NCI-H2196 treated with DMSO at 0.1 percent for 48 hours (cell line): Measurements from ENCODE around the gene CACNG6.
A peak's percentile ranks its signal among the peaks of the same experiment; 100 is the strongest.
"Not testable (repeated sequence)": the region's sequence is repeated elsewhere in the genome, so short reads cannot be mapped to it uniquely, and the experiment has no call there.

ENCODE experiments used
- DNase-seq: peaks from one replicate; lab custom pipeline; 2025; ENCODE audit not compliant: unreplicated experiment; lab: John Stamatoyannopoulos, UW

Gene CACNG6, protein sequence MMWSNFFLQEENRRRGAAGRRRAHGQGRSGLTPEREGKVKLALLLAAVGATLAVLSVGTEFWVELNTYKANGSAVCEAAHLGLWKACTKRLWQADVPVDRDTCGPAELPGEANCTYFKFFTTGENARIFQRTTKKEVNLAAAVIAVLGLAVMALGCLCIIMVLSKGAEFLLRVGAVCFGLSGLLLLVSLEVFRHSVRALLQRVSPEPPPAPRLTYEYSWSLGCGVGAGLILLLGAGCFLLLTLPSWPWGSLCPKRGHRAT

DNA sequence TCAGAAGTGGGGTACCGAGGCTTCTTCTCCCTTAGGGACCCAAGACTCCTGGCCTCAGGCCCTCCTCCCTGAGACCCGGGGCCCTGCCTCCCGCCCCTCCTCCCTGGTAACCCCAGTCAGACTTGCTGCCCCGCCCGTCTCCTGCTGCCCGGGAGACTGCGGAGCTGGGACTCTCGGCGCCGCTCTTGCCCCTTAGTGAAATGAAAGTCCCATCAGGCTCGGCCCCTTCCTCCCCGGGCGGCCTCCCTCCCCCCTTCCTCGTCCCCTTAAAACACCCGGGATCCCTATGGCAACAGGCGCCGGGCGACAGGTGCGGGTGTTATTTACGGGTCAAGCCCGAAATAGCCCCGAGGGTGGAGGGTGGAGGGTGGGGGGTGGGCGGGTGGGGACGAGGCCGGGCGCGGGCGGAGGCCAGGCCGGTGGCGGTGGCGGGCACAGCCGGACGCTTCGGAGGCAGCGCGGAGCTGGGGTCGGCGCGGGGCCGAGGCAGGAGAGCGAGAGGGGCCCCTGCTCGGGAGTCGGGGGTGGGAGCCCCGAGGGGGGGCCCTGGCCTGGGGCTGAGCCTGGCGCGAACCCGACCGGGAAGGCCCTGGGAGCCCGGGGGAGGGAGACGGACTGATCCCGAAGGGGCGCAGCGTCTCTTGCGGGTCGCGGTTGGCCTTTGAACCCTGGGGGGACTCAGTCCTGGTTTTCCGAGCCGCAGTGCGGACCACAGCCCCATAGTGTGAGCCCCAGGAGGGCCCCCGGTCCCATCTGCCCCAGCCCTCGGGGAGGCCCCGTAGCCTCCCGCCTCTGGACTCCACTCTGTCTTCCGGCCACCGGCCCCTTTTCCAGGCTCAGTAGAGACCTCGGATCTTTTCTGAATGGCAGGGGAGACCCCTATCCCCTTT lies at the start of gene CACNG6:
CACNG6 (plus strand) TSS at position 414 of the 890 bp plus-strand sequence. CDS start 1,241 bp downstream, outside the sequence.
- DNase-seq: peak; percentile 53

DNA sequence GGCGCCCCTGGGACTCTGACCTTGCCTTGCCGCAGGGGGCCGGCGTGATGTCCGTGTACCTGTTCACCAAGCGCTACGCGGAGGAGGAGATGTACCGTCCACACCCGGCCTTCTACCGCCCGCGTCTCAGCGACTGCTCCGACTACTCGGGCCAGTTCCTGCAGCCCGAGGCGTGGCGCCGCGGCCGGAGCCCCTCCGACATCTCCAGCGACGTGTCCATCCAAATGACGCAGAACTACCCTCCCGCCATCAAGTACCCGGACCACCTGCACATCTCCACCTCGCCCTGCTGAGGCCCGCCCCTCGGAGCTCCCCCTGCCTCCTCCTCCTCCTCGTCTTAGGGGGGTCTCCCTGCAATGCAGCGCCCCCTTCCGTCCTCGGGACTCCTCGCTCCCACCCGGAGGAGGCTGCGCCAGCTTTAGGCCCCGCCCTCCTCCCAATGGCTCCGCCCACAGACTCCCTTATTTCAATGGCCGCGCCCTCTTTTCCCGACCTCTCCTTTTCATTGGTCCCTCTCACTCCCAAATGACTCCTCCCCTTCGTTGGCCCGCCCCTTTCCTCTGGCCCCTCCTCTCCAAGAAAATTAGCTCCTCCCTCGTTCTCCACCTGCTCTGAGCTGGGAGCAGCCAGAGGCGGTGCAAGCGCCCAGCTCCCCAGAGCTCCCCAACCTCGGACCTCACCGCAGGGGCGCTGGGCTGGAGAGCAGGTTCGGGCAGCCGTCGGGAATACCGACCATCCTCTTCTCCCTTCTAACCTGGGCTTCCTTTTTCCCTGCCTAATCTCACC lies 49.2 kb upstream of the CACNG6 start:
- DNase-seq: no peak

DNA sequence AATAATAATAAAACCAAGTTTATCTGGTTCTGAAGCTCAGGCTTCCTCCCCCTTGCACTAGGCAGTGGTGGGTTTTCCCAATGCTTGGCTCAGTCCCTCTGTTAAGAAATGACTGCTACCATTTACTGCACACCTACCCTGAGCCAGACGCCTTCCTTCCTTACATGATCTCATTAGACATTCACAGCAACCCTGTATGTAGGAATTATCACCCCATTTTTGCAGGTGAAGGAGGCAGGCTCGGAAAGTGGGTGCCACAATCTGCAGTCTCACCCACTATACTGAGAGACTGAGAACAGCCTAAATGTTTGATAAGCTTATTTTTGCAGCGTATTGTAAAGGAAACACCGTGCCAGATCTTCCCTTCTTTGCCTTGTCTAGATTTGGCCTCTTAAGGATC lies 47.0 kb upstream of the CACNG6 start:
- no peak for DNase-seq

DNA sequence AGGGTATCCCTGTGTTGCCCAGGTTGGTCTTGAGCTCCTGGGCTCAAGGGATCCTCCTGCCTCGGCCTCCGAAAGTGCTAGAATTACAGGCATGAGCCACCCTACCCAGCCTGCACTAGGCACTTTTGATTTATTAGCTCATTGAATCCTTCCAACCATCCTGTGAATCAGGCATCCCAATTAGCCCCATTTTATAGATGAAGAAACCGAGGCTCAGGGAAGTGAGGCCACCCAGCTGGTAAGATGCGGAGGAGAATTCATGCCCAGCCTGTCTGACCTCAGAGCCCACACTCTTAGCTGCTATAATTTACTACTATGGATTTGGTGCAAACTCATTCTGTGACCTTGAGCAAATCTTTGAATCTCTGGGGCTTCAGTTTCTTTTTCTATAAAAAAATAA lies 46.5 kb upstream of the CACNG6 start:
- no peak for DNase-seq

DNA sequence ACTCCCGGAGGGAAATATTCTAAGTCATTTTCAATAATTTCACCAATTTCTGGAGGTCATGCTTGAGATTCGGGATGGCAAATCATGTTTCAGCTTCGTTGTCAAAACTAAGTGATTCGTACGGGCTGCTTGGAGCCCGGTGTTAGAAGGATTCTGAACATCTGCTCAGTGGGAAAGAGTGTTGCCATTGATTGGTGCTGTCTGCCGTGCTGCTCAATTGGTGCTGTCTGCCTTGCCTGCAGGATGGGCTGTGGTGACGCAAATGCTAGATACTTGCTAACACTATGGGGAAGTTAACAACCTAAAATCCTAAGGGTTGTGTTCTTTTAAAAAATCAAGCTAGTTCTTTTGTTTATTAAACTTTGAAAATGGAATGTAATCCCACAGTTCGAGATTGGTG lies 46.0 kb upstream of the CACNG6 start:
- no peak for DNase-seq

DNA sequence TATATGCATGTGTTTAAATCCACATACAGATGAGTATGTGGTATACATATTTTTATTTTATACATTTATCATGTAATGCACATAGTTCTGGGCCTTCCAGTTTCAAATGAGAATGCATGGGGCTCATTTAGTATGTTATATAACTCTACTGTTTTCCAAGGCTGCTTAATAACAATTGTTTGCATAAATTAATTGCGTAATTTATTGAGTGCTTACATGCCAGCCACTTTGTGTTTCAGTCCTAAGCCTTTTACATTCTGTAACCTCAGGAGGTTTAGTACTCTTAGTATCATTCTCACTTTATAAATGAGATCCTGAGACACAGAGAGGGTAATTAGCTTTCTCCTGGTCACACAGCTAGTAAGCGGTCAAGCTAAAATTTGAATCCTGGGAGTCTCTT lies 45.4 kb upstream of the CACNG6 start:
- DNase-seq: no peak

DNA sequence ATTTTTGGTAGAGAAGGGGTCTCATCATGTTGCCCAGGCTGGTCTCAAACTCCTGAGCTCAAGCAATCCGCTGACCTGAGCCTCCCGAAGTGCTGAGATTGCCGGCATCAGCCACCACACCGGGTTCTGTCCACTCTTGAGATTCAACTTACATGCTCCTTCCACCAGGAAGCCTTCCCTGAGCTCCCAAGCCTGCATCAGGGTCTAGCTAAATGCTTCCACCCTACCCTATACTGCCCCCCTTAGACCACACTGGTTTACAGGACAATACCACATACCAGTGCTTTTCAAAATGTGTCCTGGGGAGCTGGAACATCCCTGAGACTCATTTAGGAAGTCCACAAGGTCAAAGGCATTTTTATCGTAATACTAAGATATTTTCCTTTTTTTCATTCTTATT lies 43.8 kb upstream of the CACNG6 start:
- DNase-seq: no peak

DNA sequence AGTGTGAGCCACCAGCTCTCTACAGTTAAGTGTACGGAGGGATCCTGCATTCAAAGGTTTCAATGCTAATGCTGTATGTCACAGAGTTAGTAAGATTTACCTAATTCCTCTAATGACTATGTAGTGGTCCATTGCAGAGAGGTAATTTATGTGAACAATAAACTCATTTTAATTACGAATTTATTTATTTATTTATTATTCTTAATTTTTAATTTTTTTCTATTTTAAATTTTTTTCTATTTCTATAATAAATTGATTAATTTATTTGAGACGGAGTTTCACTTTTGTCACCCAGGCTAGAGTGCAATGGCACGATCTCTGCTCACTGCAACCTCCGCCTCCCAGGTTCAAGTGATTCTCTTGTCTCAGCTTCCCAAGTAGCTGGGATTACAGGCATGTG lies 42.8 kb upstream of the CACNG6 start:
- not testable (repeated sequence) for DNase-seq

DNA sequence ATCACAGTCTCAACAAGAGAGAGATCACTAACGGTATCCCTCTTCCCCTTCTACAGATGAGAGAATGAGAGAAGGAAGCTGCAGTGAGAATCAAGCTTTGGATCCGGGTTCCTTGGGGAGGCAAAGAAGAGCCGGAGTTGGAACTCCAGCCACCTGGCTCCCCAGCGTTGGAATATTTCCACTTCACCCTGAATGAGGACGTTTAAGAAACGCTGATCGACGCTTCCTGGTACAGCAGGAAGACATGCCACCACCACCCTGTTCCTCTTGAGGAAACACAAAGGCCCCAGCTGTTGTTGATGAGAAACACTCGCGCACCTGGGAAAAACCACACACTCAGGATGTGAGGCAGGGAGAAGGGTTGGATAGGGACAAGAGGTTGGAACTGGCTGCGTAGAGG lies 40.0 kb upstream of the CACNG6 start:
- no peak for DNase-seq

DNA sequence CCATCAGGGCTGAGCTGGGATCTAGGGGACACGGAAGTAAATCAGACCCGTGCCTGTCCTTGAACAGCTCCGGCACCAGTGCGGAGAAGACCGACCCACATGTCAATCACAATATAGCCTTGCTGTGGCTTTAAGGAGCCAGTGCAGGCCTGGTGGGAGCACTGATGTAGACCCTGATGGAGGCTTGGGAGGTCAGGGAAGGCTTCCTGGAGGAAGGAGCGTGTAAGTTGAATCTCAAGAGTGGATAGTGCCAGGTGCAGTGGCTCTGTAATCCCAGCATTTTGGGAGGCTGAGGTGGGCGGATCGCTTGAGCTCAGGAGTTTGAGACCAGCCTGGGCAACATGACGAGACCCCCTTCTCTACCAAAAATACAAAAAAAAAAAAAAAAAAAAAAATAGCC lies 39.5 kb upstream of the CACNG6 start:
- no peak for DNase-seq

DNA sequence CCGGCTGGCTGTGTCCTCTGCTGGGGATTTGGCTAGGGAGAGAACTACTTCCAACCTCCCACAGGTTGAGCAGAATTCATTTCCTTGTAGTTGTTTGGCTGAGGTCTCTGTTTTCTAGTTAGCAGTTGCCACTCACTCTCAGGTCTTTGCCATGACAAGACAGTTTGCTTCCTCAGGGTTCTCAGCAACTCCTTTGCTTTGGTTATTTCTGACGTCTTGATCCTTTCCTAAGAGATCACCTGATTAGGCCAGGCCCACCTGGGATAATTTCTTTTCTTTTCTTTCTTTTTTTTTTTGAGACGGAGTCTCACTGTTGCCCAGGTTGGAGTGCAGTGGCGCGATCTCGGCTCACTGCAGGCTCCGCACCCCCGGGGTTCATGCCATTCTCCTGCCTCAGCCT lies 38.1 kb upstream of the CACNG6 start:
- no peak for DNase-seq

DNA sequence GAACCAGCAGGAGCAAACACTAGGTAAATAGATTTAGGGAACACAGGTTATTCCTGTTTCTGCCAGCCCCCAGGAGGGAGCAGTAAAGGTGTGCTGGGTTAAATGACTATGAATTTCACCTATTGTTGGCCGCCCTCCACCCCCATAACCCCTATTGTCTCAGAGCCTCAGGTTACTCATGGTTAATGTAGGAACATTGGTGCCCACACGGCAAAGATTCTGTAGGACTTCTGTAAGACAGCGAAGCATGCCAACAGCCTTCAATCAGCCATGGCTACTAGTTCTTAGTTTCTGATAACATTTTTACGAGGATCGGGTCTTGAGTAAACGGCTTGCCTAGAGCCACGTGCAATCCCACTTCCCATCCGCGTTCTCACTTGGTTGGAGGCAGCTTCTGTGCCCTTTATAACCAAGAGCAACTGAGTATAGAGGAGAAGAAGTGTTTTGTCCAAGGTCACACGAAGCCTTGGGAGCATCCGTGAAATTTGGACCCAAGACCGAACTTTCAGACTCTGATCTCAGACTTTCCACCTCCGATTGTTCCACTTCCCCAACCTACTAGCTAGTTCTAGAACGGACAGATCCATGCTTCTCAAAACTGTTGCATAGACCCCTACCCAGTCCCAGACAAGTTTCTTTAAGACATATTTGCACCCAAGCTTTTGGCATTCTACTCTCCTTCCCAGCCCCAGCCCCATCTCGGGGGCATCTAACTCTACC lies 33.8 kb upstream of the CACNG6 start:
- no peak for DNase-seq

DNA sequence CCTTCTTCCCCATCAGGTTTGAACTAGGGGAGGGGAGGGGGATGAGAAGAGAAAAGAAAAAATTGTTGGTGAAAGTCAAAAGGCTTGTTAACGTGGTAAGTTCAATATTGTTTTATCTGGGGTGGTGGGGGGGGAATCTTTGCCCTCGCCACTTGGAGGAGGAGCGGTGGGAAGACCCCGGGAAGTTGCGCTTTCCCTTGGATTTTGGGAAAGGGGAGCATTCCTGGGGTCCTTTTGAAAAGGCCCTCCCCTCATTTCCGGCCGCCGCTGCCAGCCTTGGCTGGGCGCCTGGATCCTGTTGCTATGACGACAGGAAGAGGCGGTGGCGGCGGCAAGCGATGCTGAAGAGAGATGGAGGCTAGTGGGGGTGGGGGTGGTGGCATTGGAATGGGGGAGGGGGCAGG lies 33.3 kb upstream of the CACNG6 start:
- no peak for DNase-seq

DNA sequence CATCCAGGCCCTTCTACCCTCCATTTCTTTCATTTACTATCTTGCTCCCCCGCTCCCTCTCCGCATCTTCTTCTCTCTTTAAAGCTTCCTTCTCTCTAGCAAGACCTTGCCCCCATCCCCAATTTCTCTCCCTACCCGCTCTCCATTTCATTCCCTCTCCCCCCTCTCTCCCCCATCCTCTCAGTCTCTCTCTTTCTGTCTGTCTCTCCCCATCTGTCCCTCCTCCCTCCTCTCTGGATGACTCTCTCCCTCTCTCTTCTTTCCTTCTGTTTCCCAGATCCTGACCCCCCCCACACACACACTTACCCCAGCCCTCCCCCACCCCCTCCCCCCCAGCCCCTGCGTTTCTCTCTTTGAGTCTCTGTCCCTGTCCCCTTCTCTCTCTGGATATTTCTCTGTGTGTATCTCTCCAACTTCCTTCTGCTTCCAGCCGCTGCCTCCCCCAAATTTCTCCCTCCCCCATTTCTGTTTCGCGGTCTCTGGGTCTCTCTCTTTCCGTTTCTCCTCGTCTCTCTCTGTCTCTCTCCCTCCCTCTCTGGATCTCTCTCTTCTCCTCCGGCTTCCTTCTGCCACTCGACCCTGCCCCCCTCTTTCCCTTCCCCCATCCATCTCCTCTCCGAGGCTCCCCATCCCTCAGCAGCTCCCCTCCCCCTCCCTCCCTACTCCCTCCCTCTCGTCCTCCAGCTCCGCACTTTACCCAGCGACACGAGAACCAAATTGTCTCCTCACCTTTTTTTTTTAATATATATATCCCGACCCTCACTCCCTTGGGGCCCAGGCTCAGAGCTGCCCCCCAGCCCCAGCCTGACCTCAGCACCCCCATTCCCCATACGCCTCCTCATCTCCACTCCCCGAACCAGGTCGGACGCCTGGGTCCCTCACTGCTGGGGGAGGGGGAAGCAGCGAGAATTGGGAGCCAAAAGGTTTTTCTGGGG lies 32.3 kb upstream of the CACNG6 start:
- DNase-seq: no peak

DNA sequence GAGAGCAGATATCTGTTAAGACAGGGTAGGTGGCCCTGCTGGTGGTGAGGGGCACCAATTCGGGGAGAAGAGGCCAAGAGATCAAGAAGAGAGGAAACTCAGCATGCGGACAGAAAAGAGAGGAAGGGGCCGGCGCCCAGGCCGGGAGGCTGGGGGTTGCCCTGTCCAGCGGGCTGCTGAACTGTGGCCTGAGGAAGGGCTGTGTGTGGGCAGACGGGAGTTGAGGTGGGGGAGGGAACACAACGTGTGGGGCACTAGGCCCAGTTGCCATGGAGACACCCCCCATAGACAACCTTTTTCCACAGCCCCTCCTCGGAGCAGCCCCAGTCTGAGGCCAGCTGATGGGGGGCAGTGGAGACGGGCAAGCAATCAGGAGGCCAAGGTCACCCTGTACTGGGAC lies 31.2 kb upstream of the CACNG6 start:
- DNase-seq: no peak

DNA sequence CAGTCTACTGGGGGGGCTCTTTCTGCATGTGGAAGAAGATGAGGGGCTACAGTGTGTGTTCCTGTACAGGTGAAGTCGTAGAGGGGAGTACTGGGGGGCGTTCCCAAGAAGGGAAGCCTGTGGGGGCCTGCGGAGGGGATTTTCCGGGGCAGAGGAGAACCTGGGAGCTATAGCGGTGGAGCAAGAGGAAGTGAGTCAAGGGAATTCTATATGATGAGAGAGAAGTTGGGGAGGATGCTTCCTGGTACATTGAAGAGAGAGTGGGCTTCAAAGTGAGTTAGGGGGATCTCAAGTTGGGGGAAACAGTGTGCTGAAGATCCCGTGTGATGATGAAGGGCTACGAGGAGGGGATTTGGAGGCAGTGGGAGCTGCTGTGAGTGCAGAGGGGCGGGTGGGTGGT lies 30.6 kb upstream of the CACNG6 start:
- no peak for DNase-seq

DNA sequence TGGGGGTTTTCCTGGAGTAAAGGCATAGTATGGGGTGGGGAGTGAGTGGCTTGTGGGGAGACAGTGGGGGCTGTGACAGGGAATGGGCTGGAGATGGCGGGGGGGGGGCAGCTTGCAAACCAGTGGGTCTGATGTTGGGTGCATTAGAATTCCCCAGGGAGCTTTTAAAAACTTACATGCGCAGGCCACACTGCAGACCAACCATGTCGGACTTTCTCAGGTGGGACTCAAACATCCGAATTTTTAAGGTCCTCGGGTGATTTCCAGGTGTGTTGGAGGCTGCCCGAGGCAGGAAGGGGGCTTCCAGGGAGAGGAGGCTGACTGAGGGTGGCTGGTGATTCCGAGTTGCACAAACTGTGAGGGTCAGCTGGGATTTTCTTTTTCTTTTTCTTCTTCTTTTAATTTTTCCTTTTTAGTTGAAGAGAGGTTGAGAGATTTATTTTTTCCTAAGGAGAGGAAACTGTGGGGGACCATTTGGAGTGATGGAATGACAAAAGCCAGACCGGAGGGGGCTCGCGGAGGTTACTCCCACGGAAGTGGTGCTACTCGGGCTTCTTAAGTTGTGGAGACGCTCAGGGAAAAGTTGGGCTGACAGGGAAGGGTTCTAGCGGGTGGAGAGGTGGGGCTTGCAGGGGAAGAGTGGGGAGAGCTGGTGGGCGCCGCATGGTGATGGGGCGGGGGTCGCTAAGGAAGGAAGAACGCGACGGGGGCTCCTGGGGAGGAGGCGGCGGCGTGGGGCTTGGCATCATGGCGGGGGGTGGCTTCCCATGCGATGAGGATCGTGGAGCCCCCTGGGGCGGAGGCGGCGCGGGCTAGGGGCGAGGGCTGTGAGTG lies 29.7 kb upstream of the CACNG6 start:
- no peak for DNase-seq

DNA sequence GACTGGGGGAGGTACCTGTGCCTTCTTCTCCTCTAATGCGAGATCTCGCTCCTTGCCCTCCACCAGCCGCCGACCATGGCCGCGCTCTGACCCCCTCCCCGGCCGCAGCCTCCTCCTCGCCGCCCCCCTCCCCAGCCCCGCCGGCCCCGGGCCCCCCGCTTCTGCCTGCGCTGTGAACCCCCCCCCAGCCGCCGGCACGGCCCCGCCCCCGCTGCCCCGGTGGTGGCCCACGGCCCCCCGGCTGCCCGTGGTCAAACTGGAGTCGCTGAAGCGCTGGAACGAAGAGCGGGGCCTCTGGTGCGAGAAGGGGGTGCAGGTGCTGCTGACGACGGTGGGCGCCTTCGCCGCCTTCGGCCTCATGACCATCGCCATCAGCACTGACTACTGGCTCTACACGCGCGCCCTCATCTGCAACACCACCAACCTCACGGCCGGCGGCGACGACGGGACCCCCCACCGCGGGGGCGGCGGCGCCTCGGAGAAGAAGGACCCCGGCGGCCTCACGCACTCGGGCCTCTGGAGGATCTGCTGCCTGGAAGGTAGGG lies 28.5 kb upstream of the CACNG6 start, which contains the start of gene CACNG8:
CACNG8 (plus strand) TSS at position 51 of the 545 bp plus-strand sequence.
- no peak for DNase-seq

DNA sequence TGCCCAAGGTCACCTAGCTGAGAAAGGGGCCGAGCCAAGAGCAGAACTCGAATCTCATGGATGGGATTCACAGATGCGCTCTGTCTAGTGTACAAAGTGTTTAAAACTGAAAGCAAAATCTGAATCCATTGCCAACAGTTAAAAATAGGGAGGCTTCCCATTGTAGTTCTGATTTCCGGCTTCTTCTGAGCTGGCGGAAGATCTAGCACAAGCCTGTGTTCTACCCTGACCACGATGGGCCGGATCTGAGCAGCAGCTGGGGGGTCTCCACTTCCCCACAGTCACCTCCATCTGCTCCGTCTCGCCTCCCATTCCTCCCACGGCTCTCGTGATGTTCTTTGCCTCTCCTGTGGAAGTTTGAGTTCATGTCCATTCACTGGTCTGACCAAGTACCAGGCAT lies 26.3 kb upstream of the CACNG6 start:
- DNase-seq: no peak
